HFF-Myc (cell line): ENCODE results near the gene SEMA3B.
"Not testable (repeated sequence)": the region's sequence is repeated elsewhere in the genome, so short reads cannot be mapped to it uniquely, and the experiment has no call there.

Experiments
- DNase-seq: peaks from one replicate; pipeline ENCODE4 v3.0.0-alpha.2; 2011; ENCODE audit warnings: low read depth; ENCODE audit errors: extremely low read depth
- H3K4me3 ChIP-seq: replicated peaks from 2 replicates; pipeline ENCODE4 v1.5.1; 2011; ENCODE audit warnings: low read depth, mild to moderate bottlenecking, control low read depth, low read length
- CTCF ChIP-seq: IDR thresholded peaks from 2 replicates; pipeline ENCODE4 v1.5.1; 2012; ENCODE audit warnings: mild to moderate bottlenecking, low read depth, low read length, control low read depth; ENCODE audit errors: missing control alignments

SEMA3B gene

GRCh38 chr3:50224639-50225038, 44.3 kb upstream of the SEMA3B start:
- TF ChIP-seq CTCF: no peak
- DNase-seq: no peak
- no peak overlapping the region for H3K4me3 ChIP-seq

GRCh38 chr3:50226888-50227389, 42.0 kb upstream of the SEMA3B start:
- TF ChIP-seq CTCF: no peak
- DNase-seq: no peak
- peak overlapping the region; percentile 74 for H3K4me3 ChIP-seq

- H3K4me3 ChIP-seq: peak overlapping the region; percentile 74
- TF ChIP-seq CTCF: peak; percentile 69
- DNase-seq: peak; percentile 48
Measured at GRCh38 chr3:50227390-50228183, 41.4 kb upstream of the SEMA3B start.

GRCh38 chr3:50228184-50228763, 40.7 kb upstream of the SEMA3B start:
- not testable (repeated sequence) for DNase-seq
- peak overlapping the region; percentile 74 for H3K4me3 ChIP-seq

GRCh38 chr3:50229490-50229889, 39.5 kb upstream of the SEMA3B start:
- no peak for TF ChIP-seq CTCF
- no peak overlapping the region for H3K4me3 ChIP-seq
- DNase-seq: no peak

- no peak overlapping the region for H3K4me3 ChIP-seq
- TF ChIP-seq CTCF: no peak
- no peak for DNase-seq
Measured at GRCh38 chr3:50230104-50230793, 38.7 kb upstream of the SEMA3B start.

- no peak overlapping the region for H3K4me3 ChIP-seq
- no peak for TF ChIP-seq CTCF
Measured at GRCh38 chr3:50230794-50231125, 38.2 kb upstream of the SEMA3B start.

More at GRCh38 chr3:50230794-50231125, 38.2 kb upstream of the SEMA3B start:
- no peak for DNase-seq
